Activated naive CD8-positive, alpha-beta T cell treated with anti-CD3 and anti-CD28 coated beads, Interleukin-2, amount 50 U/mL, for 24 hours (primary cell): ENCODE results near the gene KRTAP12-4.
"Not testable (repeated sequence)": the region's sequence is repeated elsewhere in the genome, so short reads cannot be mapped to it uniquely, and the experiment has no call there.

Experiments
- ATAC-seq: fragments of 150-1000 bp; cut with Tn5 transposase; one replicate; pipeline ENCODE4 v1.10.0; 2021
- DNase-seq: peaks from one replicate; pipeline ENCODE4 v3.0.0; 2021
- H3K27ac Mint-ChIP-seq: one replicate; pipeline ENCODE4 v1.8.0; 2021; ENCODE audit warnings: mild to moderate bottlenecking, mixed read lengths
- H3K27me3 Mint-ChIP-seq: one replicate; pipeline ENCODE4 v1.8.0; 2021; ENCODE audit warnings: mixed read lengths
- H3K36me3 Mint-ChIP-seq: one replicate; pipeline ENCODE4 v1.8.0; 2021; ENCODE audit warnings: low read depth, mixed read lengths
- H3K4me1 Mint-ChIP-seq: one replicate; pipeline ENCODE4 v1.8.0; 2021; ENCODE audit warnings: mixed read lengths
- H3K4me3 Mint-ChIP-seq: one replicate; pipeline ENCODE4 v1.8.0; 2021; ENCODE audit warnings: mild to moderate bottlenecking, moderate library complexity, mixed read lengths
- H3K9me3 Mint-ChIP-seq: one replicate; pipeline ENCODE4 v1.8.0; 2021; ENCODE audit warnings: mixed read lengths

Gene KRTAP12-4

DNA sequence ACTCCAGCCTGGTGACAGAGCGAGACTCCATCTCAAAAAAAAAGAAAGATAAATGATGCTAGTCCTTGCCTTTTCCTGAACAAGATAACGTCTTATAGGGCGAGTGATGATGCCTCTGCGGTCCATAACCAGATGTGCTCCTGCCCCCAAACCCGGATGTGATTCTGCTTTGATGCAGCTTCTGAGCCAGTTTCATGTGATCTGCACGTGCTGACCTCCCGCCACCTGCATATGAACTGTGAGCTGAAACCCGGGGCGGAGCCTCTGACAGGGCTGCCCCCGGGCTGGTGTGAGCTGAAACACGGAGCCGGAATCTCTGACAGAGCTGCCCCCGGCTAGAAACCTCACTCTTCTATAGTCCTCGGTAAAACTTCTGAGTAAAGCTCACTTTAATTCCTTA lies 1.3 kb downstream of the KRTAP12-4 start:
- Mint-ChIP-seq H3K9me3 (peaks cover 17% of the 10 kb centered on the region), H3K4me1 (peaks cover 37% of the 10 kb centered on the region), H3K4me3 (no peak overlapping the region), H3K27me3 (no peaks in the 10 kb centered on the region), H3K36me3 (peaks cover 6% of the 10 kb centered on the region), H3K27ac (no peak overlapping the region)
- no peak for ATAC-seq
- DNase-seq, result no peak

DNA sequence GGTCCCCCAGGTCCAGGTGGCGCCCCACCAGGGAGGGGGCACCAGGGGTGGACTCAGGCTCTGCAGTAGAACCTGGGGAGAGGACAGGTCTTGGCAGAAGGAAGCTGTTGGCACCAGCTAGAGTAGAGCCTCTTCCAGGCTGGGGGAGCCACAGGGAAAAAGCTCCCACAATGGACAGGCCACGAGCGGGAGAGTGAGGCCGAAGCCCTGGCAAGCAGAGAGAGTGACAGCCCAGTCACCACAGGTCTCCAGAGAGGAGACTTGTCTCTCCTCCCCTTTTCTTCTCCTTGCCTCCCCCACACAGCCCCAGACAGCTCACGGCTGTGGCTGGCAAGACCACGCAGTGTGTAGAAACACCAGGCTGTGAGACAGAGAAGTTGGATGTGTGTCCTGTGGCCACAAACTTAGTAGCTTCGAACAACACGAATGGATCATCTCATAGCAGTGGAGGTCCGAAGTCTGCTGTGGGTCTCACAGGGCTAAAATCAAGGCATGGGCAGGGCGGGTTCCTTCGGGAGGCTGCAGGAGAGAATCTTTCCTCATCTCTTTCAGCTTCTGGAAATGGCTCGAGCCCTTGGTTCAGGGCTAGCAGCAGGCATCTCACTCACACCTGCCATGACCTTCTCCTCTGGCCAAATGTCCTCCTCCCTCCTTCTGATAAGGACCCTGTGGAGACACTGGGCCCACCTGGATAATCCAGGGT lies 3.3 kb downstream of the KRTAP12-4 start:
- H3K27me3 Mint-ChIP-seq, result no peaks in the 10 kb centered on the region
- H3K9me3 Mint-ChIP-seq, result peaks cover 4% of the 10 kb centered on the region
- H3K4me3 Mint-ChIP-seq, result no peak overlapping the region
- no peak for ATAC-seq
- no peak overlapping the region for H3K27ac Mint-ChIP-seq
- no peak for DNase-seq
- H3K36me3 Mint-ChIP-seq, result no peaks in the 10 kb centered on the region
- peaks cover 18% of the 10 kb centered on the region for H3K4me1 Mint-ChIP-seq

DNA sequence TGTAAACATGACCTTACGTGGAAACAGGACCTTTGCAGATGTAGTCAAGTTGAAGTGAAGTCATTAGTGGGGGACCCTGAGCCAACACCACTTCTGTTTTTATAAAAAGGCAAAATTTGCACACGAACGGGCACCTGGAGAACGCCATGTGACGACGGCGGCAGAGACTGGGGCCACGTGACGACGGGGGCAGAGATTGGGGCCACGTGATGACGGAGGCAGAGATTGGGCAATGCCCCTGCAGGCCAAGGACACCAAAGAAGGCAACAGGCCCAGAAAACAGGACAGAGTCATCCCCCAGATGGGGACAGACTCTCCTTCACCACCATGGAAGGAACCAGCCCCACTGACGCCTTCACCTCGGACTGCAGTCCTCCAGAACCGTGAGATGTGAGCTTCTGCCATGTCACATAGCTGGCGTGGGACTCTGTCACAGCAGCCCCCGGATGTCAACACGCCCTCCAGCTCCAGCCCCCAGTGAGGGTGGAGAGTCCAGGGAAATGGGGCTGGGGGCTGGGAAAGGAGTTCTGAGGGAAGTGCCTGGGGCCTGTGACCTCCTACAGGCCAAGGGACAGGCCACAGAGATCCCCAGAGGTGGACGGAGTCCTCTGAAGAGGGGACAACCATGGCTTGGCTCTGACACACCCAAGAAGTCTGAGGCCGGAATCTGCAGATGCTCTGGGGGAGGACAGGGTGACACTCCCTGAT lies 4.0 kb downstream of the KRTAP12-4 start:
- Mint-ChIP-seq H3K36me3 (peaks cover 2% of the 10 kb centered on the region), H3K9me3 (no peaks in the 10 kb centered on the region), H3K4me1 (peaks cover 18% of the 10 kb centered on the region), H3K27ac (no peak overlapping the region), H3K27me3 (no peaks in the 10 kb centered on the region), H3K4me3 (no peak overlapping the region)
- DNase-seq (no peak), ATAC-seq (no peak)

DNA sequence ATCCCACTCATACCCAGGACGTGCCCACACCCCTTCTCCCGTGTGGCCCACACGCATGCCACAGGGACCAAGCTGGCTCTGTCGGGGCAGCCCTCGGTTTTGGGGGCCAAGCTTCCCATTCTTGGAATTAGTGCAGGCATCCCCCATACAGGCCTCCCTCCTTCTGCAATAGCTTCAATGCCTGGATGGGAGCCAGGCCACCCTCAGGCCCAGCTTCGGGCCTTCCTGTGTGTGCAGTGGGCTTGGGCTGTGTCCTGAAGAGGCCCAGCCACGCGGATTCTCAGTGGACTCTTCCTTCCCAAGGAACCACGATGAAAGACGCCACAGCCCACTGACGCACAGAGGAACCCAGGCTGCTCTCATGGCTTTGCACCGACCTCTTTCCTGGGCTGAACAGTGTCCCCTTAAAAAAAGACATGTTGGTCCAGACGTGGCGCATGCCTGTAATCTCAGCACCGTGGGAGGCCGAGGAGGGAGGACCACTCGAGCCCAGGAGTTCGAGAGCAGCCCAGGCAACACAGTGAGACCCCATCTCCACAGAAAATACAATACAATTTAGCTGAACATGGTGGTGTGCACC lies 4.8 kb downstream of the KRTAP12-4 start:
- Mint-ChIP-seq H3K4me1 (peaks cover 11% of the 10 kb centered on the region), H3K27me3 (no peaks in the 10 kb centered on the region), H3K36me3 (peaks cover 6% of the 10 kb centered on the region), H3K9me3 (peaks cover 6% of the 10 kb centered on the region), H3K4me3 (no peak overlapping the region), H3K27ac (no peak overlapping the region)
- ATAC-seq, result no peak
- DNase-seq, result no peak

DNA sequence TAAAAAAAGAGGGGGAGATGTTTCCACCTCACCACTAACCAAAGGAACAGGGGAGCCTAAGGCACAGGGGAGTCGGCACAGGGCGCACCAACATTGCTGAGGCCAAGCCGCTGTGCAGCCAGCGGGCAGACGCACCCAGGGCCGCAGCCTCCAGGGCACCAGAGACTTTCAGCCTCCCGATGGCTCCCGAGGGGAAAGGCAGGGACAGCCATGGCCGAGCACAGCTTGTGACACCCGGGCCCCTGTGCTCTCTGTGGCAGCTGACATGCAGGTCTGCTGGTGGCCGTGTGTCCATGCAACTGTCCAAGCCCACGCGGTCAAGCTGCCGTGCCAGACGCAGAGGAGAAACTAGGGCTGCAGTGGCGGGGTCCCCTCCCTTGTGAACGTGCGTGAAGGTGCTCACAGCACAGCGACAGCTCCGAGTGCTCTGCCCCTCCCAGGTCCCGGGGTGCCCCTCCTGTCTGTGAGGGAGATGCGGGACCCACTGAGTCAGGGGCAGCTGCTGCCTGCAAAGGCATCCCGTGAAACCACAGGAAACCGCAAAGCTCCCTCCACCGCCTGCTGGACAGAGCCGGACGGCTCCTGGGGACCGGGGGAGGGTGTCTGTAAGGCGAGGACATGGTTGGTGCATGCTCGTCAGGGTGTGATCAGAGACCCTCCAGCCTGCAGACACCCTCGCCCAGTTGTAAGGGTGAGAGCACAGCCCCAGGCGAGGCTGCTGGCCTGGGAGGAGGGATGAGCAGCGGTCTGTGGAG lies 5.7 kb downstream of the KRTAP12-4 start:
- ATAC-seq (no peak), DNase-seq (no peak)
- Mint-ChIP-seq H3K27me3 (no peaks in the 10 kb centered on the region), H3K36me3 (peaks cover 12% of the 10 kb centered on the region), H3K27ac (no peak overlapping the region), H3K4me3 (no peak overlapping the region), H3K9me3 (peaks cover 15% of the 10 kb centered on the region), H3K4me1 (peaks cover 3% of the 10 kb centered on the region)

DNA sequence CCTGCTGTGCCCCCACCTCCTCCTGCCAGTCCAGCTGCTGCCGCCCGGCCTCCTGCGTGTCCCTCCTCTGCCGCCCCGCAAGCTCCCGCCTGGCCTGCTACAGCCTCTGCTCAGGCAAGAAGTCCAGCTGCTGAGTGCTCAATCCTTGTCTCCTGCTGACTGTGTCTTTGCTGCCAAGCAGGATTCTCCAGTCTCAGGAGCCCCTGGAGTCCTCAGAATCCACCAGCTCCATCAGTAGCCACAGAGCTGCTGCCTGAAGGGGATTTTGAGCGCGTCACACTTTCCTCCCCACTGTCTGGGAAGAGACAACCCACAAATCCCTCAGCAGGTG lies 7.3 kb downstream of the KRTAP12-4 start:
- no peaks in the 10 kb centered on the region for H3K4me1 Mint-ChIP-seq
- H3K4me3 Mint-ChIP-seq, result no peak overlapping the region
- DNase-seq, result no peak
- ATAC-seq, result no peak
- no peak overlapping the region for H3K27ac Mint-ChIP-seq
- peaks cover 17% of the 10 kb centered on the region for H3K36me3 Mint-ChIP-seq
- H3K27me3 Mint-ChIP-seq, result no peaks in the 10 kb centered on the region
- H3K9me3 Mint-ChIP-seq, result peaks cover 27% of the 10 kb centered on the region

DNA sequence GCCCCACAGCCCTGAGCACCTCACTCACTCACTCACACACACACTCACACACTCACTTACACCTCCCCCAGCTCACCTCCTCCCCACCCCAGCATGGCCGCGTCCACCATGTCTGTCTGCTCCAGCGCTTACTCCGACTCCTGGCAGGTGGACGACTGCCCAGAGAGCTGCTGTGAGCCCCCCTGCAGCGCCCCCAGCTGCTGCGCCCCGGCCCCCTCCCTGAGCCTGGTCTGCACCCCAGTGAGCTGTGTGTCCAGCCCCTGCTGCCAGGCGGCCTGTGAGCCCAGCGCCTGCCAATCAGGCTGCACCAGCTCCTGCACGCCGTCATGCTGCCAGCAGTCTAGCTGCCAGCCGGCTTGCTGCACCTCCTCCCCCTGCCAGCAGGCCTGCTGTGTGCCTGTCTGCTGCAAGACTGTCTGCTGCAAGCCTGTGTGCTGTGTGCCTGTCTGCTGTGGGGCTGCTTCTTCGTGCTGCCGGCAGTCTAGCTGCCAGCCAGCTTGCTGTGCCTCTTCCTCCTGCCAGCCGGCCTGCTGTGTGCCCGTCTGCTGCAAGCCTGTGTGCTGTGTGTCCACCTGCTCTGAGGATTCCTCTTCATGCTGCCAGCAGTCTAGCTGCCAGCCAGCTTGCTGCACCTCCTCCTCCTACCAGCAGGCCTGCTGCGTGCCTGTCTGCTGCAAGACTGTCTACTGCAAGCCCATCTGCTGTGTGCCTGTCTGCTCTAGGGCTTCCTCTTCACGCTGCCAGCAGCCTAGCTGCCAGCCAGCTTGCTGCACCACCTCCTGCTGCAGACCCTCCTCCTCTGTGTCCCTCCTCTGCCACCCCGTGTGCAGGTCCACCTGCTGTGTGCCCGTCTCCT lies 7.9 kb downstream of the KRTAP12-4 start, which contains the start of gene KRTAP10-11:
TSS of gene KRTAP10-11 (plus strand) at position 49 of the 856 bp plus-strand sequence. CDS start at position 94, 45 bp downstream.
- DNase-seq, H3K27me3 Mint-ChIP-seq, H3K4me1 Mint-ChIP-seq, H3K4me3 Mint-ChIP-seq, H3K27ac Mint-ChIP-seq, ATAC-seq: not testable (repeated sequence)
- H3K9me3 Mint-ChIP-seq, result peaks cover 30% of the 10 kb centered on the region
- H3K36me3 Mint-ChIP-seq, result peaks cover 17% of the 10 kb centered on the region

DNA sequence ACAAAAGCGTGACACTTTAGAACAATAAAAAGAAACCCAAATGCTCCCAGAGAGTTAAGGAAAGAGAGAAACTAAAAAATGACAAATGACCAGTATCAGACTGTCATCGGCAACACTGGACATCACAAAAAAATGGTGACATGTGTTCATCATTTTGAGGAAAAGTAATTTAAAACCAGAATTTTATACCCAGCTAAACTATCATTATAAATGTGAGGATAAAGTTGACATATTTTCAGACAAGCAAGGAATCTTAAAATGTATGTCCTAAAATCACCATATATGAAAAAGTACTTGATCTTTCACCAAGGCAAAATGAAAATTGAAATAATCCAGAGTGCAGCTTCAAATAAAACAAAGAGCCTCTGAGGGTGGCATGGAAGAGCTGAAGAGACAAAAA lies 9.6 kb downstream of the KRTAP12-4 start:
- no peak for DNase-seq
- H3K36me3 Mint-ChIP-seq, result peaks cover 17% of the 10 kb centered on the region
- no peaks in the 10 kb centered on the region for H3K4me1 Mint-ChIP-seq
- peaks cover 38% of the 10 kb centered on the region for H3K9me3 Mint-ChIP-seq
- no peak for ATAC-seq
- H3K27me3 Mint-ChIP-seq, result no peaks in the 10 kb centered on the region
- no peak overlapping the region for H3K27ac Mint-ChIP-seq
- H3K4me3 Mint-ChIP-seq, result no peak overlapping the region

DNA sequence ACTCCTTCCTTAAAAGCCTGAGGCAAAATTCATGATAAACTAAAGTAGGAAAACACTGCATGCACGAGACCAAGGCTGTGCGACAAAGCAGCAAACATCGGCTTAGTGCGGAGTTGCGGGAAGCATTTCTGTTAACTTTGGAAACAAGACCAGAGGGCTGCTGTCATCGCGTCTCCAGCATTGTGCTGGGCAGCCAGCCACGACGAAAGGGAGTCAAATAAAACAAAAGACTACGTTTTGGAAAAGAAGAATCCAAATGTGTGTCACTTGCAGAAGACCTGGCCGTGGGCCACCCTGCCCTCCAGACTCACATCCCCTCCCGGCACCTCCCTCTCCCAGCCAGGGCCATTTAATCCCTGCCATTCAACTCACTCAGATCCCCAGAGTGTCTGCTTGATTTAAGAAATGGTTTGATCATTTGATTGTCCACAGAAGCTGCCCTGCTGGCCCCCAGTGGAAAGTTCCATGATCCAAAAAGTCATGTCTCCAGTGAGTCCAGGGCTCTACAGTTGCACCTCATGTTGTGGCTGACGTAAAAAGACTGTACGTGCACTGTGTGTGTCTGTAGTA lies 10.6 kb downstream of the KRTAP12-4 start:
- DNase-seq (no peak), ATAC-seq (no peak)
- H3K36me3 Mint-ChIP-seq, result peaks cover 17% of the 10 kb centered on the region
- no peak overlapping the region for H3K27ac Mint-ChIP-seq
- no peaks in the 10 kb centered on the region for H3K27me3 Mint-ChIP-seq
- H3K4me1 Mint-ChIP-seq, result no peaks in the 10 kb centered on the region
- H3K4me3 Mint-ChIP-seq, result no peak overlapping the region
- H3K9me3 Mint-ChIP-seq, result peaks cover 38% of the 10 kb centered on the region

DNA sequence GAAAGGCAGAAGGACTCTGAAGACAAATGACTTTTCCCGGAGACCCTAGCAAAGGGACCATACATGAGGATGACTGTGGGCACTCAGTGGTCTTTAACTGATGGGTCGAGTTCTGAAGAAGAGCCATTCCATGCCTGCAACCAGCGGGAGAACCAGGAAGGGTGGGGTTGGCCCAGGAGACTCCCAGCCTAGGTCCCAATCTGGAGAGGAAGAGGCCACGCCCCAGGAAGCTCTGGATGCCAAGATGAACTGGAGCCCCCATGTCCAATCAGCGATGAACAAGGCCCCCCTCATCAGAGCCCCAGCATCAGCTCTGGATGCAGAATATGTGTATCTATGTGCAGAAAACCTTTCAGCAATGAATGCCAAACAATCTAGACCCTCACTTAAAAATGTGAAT lies 13.7 kb downstream of the KRTAP12-4 start:
- Mint-ChIP-seq H3K9me3 (peaks cover 38% of the 10 kb centered on the region), H3K4me1 (no peaks in the 10 kb centered on the region), H3K27me3 (no peaks in the 10 kb centered on the region), H3K27ac (no peak overlapping the region), H3K36me3 (peaks cover 17% of the 10 kb centered on the region), H3K4me3 (no peak overlapping the region)
- ATAC-seq (no peak), DNase-seq (no peak)

DNA sequence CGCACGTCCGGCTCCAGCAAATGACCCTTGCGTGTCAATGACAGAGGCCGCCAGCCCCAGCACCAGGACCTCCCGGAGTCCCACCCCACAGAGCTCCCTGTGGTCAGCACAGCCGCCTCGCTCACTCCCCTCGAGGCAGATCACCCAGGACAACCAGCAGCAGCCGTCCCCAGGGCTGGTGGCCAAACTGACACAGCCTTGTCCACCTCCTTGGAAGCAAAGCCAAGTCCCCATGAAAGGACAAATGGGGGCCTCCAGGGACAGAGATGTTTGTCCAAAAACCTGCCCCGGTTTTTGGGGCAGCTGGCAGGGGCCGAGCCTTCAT lies 15.2 kb downstream of the KRTAP12-4 start:
- no peaks in the 10 kb centered on the region for H3K27me3 Mint-ChIP-seq
- H3K9me3 Mint-ChIP-seq, result peaks cover 34% of the 10 kb centered on the region
- H3K4me1 Mint-ChIP-seq, result no peaks in the 10 kb centered on the region
- H3K4me3 Mint-ChIP-seq, result no peak overlapping the region
- no peak overlapping the region for H3K27ac Mint-ChIP-seq
- DNase-seq (no peak), ATAC-seq (no peak)
- H3K36me3 Mint-ChIP-seq, result peaks cover 10% of the 10 kb centered on the region

DNA sequence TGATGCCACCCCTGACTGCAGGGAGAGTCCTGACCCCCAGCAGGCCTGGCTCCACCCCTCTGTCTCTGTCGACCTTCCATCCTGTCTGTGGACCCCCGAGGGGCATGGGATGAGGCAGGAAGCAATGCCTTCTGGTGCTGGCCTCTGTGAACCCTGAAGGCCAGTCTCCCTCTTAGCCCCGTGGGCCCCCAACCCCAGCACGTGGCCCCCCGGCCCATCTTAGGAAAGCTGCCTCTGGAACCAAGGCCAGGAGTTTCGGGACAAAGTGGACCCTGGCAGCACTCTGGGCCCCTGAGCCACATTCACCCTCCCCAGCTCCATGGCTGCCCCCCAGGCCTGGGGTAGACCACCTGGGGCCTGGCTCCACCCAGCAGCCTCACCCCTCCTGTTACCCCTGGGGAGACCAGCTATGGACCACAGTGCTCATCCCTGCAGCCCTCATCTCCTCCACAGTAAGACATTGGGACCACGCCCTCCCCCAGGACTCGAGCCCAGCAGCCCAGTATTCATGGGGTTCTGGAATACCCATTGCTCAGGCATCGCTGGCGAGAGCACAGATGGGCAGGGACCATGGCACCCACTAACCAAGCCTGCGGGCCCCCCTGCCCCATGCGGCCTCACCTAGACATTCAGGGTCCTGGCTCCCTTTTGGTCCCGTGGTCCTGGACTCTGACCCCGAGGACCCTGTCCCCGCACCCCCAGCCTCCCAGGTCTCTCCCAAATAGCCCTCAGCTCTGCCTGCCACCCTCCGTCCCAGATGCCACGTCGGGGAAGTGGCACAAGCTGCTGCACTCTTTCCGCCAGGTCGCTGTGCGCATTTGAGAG lies 15.7 kb downstream of the KRTAP12-4 start:
- not testable (repeated sequence) for H3K4me1 Mint-ChIP-seq, H3K27me3 Mint-ChIP-seq, H3K4me3 Mint-ChIP-seq, H3K36me3 Mint-ChIP-seq, ATAC-seq, DNase-seq, H3K27ac Mint-ChIP-seq
- H3K9me3 Mint-ChIP-seq, result peaks cover 30% of the 10 kb centered on the region

DNA sequence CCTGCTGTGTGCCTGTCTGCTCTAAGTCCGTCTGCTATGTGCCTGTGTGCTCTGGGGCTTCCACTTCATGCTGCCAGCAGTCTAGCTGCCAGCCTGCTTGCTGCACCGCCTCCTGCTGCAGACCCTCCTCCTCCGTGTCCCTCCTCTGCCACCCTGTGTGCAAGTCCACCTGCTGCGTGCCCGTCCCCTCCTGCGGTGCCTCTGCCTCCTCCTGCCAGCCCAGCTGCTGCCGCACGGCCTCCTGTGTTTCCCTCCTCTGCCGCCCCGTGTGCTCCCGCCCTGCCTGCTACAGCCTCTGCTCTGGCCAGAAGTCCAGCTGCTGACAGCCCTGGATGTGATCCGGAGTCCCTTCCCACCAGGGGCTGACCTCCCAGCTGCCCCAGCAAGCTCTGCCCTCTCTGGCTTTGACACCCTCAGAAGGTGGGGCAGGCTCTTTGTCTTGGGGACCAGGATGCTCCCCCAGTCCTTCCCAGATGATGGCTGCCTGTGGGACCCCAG lies 16.6 kb downstream of the KRTAP12-4 start:
- not testable (repeated sequence) for DNase-seq, ATAC-seq, H3K36me3 Mint-ChIP-seq, H3K27me3 Mint-ChIP-seq, H3K4me3 Mint-ChIP-seq, H3K4me1 Mint-ChIP-seq, H3K27ac Mint-ChIP-seq
- peaks cover 29% of the 10 kb centered on the region for H3K9me3 Mint-ChIP-seq
